GM12878 (cell line): ENCODE data around the gene STX3.
"Not testable (repeated sequence)": the region's sequence is repeated elsewhere in the genome, so short reads cannot be mapped to it uniquely, and the experiment has no call there.

ENCODE experiments used
- BRCA1 ChIP-seq: IDR thresholded peaks from 2 replicates; pipeline ENCODE4 v1.6.1; 2011; ENCODE audit warnings: low read depth, low read length, improper control_type of control experiment
- CTCF ChIP-seq, 3 experiments: IDR thresholded peaks in 2 of 3; conservative IDR thresholded peaks in 1 of 3; 2 replicates each; pipeline ENCODE4 v1.5.1; 2011; ENCODE audit warnings: low read depth in 3 of 3, low read length in 3 of 3, mild to moderate bottlenecking in 3 of 3, control low read depth in 2 of 3, moderate library complexity in 2 of 3, inconsistent platforms in 1 of 3, mixed read lengths in 1 of 3; ENCODE audit not compliant: control insufficient read depth in 2 of 3, insufficient read depth in 1 of 3; ENCODE audit errors: extremely low read depth in 1 of 3
- E2F8 ChIP-seq: fragments of 450-650 bp; IDR thresholded peaks from 2 replicates; pipeline ENCODE4 v1.6.1; 2018; ENCODE audit warnings: mild to moderate bottlenecking, low read depth, moderate library complexity; ENCODE audit not compliant: partially characterized antibody
- HCFC1 ChIP-seq: fragments of 150-350 bp; IDR thresholded peaks from 2 replicates; pipeline ENCODE4 v1.6.1; 2014; ENCODE audit warnings: low read length
- HDAC6 ChIP-seq: fragments of 200-600 bp; sonication (generic); IDR thresholded peaks from one replicate; pipeline ENCODE4 v1.8.0; 2017; ENCODE audit warnings: antibody characterized with exemption; ENCODE audit not compliant: unreplicated experiment
- JUNB ChIP-seq: IDR thresholded peaks from 2 replicates; pipeline ENCODE4 v1.6.1; 2016; ENCODE audit warnings: antibody characterized with exemption, mild to moderate bottlenecking
- MAX ChIP-seq: IDR thresholded peaks from 2 replicates; pipeline ENCODE4 v1.6.1; 2012; ENCODE audit warnings: low read depth, low read length, improper control_type of control experiment
- PML ChIP-seq: IDR thresholded peaks from 2 replicates; pipeline ENCODE4 v1.6.1; 2012; ENCODE audit warnings: low read length, inconsistent platforms
- POLR2AphosphoS5 ChIP-seq: IDR thresholded peaks from 2 replicates; pipeline ENCODE4 v1.6.1; 2011; ENCODE audit warnings: mild to moderate bottlenecking, low read length, inconsistent platforms

- not testable (repeated sequence) for TF ChIP-seq E2F8; PML; JUNB; CTCF (IDR thresholded peaks at IDR 0.05 in 2 of 3, conservative IDR thresholded peaks at IDR 0.05 in 1 of 3; ENCODE audit: control insufficient read depth in 2 of 3, extremely low read depth in 1 of 3, insufficient read depth in 1 of 3, low read depth in 3 of 3, low read length in 3 of 3); POLR2AphosphoS5; MAX; HCFC1; HDAC6; BRCA1
Measured at GRCh38 chr11:59849551-59849950, 94.4 kb downstream of the STX3 start.
